GM21360 (cell line): ENCODE measurements around the gene HABP2.

Experiments
- ATAC-seq: cut with Tn5 transposase; IDR thresholded peaks from one replicate; pipeline ENCODE4 v1.9.1; 2021; ENCODE audit warnings: mild to moderate bottlenecking, moderate library complexity; ENCODE audit not compliant: unreplicated experiment

The HABP2 gene

DNA sequence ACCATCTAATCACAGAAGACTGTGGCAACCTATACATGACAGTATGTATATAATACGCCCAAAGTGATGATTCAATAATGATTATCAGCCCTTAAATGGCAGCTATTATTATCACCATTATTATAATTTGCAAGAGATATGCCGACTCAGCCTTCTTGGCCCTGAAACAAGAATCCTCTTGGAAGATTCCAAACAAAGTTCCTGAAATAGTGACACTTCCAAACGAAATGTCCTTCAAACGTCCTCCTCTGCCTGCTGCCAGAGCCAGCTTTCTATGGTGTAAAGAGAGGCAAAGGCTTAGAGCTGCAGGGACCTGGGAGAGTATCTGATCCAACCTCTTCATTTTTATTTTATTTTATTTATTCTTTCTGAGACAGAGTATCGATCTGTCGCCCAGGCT is 75.0 kb downstream of the HABP2 start:
- ATAC-seq: no peak

DNA sequence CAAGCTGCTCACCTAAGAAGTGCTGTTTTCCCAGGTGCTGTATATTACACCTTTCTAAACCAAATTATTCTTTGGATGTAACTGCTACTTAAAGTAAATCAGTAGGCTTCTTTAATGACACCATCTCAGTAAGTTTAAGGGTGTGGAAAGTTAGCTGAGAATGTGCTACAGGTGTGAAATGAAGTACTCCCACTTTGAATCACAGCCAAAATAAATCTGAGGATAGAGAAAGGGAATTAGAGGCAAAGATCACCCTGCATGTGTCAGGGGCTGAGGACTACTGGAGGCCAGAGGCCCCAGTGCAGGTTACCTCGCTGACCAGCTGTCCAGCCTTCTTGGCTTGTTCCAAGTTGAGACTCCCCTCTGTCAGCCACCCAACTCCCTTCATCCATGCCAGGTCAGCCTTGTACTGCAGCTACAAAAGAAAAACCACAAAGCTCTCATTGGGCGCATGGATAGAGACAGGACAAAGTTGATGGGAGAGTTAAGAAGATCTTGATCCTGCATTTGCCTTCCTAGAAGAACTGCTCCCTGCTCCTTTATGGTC is 75.8 kb downstream of the HABP2 start:
- ATAC-seq: no peak

GRCh38 chr10:113630929-113631533 is 78.2 kb downstream of the HABP2 start:
- no peak for ATAC-seq

- ATAC-seq: no peak
Observed at GRCh38 chr10:113631684-113632367, 79.0 kb downstream of the HABP2 start.
